Activated CD8-positive, alpha-beta memory T cell treated with anti-CD3 and anti-CD28 coated beads, Interleukin-2, amount 50 U/mL, for 4 hours (primary cell): ENCODE measurements around the gene RTN4IP1.
A peak's percentile ranks its signal among the peaks of the same experiment; 100 is the strongest.
"Not testable (repeated sequence)": the region's sequence is repeated elsewhere in the genome, so short reads cannot be mapped to it uniquely, and the experiment has no call there.

Experiments
- DNase-seq: peaks from one replicate; pipeline ENCODE4 v3.0.0-alpha.2; 2020

Gene RTN4IP1

GRCh38 chr6:106574741-106575458, 54.4 kb downstream of the RTN4IP1 start:
- no peak for DNase-seq

DNA sequence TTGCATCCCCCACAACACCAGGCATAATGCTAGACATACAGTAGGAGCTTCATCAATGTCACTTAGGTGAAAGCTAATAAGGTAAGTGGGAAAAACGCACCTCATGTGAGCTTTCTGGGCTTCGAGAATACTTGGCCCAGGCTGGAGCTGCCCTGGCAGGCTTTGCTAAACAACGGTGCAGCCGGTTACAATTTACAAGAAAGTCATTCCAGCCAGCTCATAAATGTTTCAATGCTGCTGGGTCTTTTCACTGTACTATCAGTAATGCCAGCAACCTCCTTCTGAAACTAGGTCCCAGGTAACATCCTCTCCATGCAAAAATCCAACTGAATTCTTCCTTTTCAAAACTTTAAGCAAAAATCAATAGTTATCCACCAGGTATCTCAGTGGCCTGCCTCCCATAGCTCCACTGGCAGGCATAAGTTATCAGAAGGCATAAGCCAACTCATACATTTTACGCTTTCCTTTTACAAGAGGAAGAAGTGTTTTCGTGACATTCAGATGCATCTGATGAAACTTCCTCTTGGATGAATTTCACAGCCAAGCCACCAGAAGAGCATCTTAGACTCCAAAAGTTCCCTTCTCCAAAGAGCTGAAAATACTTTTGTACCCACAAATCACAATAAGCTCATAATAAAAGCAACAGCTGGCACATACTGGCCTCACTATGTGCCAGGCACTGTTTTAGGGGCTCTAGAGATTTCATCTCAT, 56.3 kb downstream of the RTN4IP1 start:
- DNase-seq: no peak

DNA sequence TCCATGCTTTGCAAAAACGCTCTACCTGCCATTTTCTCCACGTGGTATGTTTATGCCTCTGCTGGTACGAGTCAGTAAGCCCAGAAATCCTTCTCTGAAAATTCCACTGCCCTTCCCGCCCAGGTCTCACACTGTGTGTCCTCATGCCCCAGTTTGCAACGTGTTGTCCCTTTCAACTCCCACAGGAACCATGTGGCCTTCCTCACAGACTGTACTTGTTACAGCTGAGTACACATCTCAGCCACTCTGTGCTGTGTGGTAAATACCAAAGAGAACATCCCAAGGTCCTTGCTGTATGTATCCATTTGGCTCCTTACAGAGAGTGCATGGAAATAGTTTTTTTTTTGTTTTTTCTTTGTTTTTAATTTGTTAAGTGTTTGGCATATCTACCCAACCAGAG, 56.9 kb downstream of the RTN4IP1 start:
- no peak for DNase-seq

GRCh38 chr6:106569428-106569827, 59.9 kb downstream of the RTN4IP1 start:
- no peak for DNase-seq

GRCh38 chr6:106568530-106568929, 60.8 kb downstream of the RTN4IP1 start:
- no peak for DNase-seq

DNA sequence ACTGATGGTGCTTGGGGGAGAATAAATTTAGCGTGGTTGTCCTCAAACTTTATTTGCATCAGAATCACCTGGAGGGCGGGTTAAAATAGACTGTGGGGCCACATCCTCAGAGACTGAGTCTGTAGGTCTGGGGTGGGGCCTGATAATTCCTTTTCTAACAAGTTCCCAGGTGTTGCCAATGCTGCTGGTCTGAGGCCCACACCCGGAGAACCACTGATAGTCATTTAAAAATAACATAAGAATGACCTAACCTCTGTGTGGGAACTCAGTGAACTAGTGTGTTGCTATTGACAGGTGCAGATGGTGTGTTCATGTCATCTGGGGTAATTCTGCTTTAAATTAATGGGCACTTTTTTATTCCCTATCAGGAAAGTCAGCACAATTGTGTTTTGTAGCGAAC, 64.8 kb downstream of the RTN4IP1 start:
- no peak for DNase-seq

DNA sequence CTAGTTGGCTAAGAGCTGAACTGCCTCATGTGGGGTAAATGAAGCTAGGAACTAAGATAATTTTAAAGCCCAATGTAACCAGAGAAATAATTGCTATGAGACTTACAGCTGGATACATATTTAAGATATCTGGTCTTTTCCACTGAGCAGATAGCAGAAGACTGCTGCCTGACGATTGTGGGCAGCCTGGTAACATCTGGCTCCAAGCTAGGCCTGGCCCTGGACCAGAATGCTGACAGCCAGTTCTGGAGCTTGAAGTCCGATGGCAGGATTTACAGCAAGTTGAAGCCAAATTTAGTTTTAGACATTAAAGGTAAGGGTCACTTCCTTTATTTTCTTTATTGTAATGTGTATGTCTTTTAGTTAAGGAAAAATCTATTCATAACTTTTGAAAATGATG, 65.7 kb downstream of the RTN4IP1 start:
- no peak for DNase-seq

- DNase-seq: no peak
These were observed 67.5 kb downstream of the RTN4IP1 start for GRCh38 chr6:106561686-106562405.

GRCh38 chr6:106560996-106561685, 68.2 kb downstream of the RTN4IP1 start:
- DNase-seq: no peak

DNA sequence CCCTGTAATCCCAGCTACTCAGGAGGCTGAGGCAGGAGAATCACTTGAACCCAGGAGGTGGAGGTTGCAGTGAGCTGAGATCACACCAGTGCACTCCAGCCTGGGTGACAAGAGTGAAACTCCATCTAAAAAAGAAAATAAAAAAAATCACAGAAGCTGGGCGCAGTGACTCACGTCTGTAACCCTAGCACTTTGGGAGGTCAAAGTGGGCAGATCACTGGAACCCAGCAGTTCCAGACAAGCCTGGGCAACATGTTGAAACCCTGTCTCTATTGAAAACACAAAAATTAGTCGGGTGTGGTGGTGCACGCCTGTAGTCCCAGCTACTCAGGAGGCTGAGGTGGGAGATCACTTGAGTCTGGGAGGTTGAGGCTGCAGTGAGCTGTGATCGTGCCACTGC, 69.6 kb downstream of the RTN4IP1 start:
- DNase-seq: not testable (repeated sequence)

DNA sequence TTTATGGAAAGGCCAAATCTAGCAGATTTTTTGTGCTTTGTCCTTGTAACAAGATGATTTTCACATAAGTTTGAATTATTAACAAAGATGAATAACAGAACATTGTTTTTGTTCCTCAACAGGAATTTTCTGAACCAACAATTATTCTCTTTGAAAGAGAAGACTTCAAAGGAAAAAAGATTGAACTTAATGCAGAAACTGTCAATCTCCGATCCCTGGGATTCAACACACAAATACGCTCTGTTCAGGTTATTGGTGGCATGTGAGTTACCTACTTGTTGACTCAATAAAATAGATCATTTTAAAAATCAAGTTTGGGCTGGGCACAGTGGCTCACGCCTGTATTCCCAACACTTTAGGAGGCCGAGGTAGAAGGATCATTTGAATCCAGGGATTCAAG, 70.9 kb downstream of the RTN4IP1 start:
- DNase-seq: no peak

- DNase-seq: no peak
These were observed 71.5 kb downstream of the RTN4IP1 start for GRCh38 chr6:106557837-106558236.

- no peak for DNase-seq
These were observed 72.8 kb downstream of the RTN4IP1 start for GRCh38 chr6:106556368-106556960.

DNA sequence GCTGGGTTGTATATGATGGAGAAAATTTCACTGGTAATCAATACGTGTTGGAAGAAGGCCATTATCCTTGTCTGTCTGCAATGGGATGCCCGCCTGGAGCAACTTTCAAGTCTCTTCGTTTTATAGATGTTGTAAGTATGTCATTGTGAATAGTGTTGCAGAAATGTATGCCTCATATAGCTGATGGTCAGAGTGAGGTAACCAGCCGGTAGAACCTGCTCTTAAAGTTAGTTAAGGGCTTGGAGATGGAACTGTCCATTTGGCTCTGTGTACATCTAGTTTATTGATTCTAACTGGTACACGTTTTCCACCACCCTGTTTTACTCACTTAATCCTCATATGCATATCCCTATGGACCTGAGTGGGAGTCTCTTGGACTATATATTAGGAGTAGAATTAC, 73.5 kb downstream of the RTN4IP1 start:
- no peak for DNase-seq

GRCh38 chr6:106553440-106553839, 75.9 kb downstream of the RTN4IP1 start:
- no peak for DNase-seq

- no peak for DNase-seq
These were observed 78.1 kb downstream of the RTN4IP1 start for GRCh38 chr6:106551155-106551554.

GRCh38 chr6:106549521-106549920, 79.8 kb downstream of the RTN4IP1 start:
- no peak for DNase-seq

- DNase-seq: not testable (repeated sequence)
These were observed 80.3 kb downstream of the RTN4IP1 start for GRCh38 chr6:106548926-106549455.

DNA sequence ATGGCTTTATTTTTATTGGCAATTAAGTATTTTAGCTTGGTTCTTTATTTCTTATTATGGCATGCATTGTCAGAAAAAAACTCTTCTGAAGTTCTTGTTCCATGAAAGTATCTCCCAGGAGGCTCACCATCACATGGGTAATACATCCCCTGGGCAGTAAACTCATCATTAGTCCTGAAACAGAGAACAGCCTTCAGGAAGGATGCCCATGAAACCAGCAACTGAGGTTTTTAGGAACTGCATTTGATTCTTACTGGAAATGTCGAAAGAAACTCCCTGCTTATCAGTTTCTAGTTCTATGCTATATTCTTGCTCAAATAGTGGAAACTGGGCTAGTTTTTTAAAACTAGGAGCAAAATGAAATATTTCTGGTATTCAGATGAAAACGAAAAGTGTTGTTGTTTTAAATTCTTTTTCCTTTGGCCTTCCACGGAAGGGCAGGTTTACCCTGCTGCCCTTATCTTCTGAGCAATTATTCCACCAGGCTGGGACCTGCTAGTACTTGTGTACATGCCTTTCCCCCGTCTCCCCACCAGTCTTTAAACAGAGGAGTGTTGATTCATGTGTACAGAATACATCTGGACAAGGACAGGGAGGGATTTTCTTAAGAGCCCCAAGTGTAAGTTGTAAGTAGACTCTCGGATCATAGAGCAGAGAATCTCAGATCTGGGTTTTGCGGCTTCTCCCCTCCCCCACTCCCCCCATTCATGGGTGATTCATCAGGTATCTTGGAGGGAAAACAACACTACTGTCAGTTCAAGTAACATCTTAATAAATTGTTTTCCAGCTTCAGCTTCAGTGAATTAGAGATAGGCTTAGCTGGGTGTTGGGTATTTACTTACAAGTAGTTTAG, 81.5 kb downstream of the RTN4IP1 start:
- peak; percentile 58 for DNase-seq

DNA sequence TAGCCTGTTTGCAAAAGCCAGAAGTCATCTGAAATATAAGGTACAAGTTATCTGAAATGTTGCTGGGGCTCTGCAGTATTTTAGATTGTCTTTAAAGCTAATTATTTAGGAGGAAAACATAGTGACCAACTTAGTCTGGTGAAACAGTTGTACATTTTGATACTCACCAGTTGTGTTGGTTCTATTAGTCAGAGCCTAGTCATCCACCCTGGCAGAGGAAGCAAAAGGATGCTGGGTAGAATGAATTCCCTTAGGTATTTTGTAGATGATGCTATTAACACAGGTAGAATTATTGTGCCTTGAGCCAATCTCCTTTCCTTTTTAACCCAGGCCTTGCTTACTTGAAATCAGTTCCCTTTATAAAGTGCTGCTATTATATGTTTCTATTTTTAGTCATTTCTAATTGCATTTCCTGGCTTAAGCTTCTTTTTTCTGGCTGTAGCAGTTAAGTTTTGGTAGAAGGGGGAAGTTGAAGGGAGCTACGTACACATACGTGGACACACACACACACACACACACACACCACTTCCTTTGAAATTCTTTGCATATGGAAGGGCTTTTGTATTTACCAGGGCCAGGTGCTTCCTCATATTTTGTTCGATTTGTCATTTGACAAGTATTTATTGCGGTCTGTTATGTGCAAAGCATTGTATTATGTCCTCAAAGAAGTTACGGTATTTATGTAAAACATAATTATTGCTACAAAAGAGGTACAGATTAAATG, 82.4 kb downstream of the RTN4IP1 start:
- DNase-seq: no peak

GRCh38 chr6:106546261-106546690, 83.0 kb downstream of the RTN4IP1 start:
- no peak for DNase-seq
